Measurements from ENCODE around the gene AGAP5.
"Not testable (repeated sequence)": the region's sequence is repeated elsewhere in the genome, so short reads cannot be mapped to it uniquely, and the experiment has no call there.

Gene AGAP5

DNA sequence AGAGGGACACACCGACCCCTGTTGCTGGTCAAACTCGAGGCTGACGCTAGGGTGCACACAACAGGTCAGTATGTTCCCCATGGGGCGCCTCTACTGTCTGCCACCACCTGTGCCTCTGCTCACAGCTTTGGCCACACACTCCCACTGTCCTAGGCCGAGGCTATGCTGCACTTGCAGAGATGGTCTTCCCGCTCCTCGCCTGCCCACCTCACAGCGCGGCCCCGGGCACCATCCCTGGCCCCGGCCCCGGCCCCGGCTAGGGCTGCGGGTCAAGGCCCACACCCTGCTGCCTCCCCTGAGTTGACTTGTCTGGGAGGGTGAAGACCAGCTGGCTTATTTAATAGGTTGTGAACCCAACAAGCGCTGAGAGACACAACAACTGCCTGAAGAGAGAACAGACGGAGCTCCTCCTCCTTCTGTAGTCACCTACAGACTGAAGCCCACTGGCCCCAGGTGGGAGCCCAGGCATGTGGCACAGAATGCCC lies at the start of gene AGAP5:
Gene AGAP5, minus strand, starts transcription at position 435 of the 485 bp plus-strand sequence. Its CDS starts 354 bp downstream, at position 81.
- not testable (repeated sequence) for DNase-seq

DNA sequence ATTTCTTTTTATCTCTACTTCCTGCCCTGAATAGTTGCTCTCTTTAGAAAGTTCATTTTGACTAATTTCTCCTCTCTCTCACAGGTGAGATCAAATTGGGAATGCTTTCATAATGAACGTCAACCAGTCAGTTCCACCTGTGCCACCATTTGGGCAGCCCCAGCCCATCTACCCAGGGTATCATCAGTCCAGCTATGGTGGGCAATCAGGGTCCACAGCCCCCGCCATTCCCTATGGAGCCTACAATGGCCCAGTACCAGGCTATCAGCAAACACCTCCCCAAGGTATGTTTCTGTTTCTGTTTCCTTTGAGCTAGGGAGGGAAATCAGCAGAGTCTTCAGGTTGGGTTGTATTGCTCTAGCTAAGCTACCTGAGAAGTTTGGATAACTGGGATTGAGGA lies 48.8 kb upstream of the AGAP5 start:
- DNase-seq, result no peak

DNA sequence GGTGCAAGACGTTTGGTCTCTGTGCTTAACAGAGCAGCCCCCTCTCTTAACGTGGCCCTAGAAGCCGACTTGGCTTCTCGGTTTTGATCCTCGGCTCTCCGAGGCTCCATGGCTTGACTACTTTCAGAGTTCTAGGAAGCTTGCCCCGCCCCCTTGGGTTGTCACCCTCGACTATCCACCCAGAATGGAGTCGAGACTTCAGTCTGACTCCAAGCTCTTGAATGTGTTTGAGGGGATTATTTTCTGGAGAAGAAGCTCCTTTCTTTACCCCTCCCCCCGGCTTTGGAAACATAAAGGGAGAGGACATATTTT lies 46.7 kb upstream of the AGAP5 start:
- DNase-seq, result peak; percentile 29 to 37

DNA sequence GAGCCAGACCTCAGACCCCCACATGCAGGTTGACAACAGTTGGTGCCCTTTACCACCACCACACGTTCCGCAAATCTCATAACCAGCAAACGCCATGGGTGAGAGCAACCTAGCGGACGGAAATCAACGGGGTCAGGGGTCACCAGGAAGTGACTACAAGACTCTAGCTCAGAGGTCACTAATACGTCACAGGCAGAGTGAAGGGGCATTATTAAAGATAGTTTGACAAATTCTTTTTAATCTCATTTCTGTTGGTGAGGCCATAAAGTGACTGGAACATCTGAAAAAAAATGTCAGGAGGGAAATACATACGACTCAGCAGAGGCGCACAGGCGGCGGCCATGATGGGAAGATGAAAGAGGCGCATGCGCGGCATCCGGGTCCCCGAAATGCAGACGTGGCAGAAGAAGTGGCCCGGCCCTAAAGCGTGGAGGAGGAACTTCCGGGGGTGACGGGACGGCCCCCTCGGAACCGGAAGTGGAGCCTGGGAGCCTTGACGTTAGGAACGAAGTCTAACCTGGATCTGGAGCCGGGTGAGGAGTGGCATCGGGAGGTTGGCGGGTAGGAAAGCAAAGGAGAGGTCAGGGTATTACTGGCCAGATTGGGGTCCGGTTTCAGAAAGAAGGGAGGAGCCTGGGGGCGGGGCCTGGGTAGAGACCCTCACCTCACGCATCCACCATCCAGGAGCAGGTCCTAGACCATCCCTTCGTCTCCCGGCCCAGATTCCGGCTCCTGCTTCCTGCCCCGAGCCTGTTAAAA lies 46.2 kb upstream of the AGAP5 start, which contains the start of gene SEC24C:
Gene SEC24C, plus strand, starts transcription at position 468 of the 759 bp plus-strand sequence. CDS start 2,461 bp downstream, outside the sequence.
- peak; percentile 83 to 94 for DNase-seq

DNA sequence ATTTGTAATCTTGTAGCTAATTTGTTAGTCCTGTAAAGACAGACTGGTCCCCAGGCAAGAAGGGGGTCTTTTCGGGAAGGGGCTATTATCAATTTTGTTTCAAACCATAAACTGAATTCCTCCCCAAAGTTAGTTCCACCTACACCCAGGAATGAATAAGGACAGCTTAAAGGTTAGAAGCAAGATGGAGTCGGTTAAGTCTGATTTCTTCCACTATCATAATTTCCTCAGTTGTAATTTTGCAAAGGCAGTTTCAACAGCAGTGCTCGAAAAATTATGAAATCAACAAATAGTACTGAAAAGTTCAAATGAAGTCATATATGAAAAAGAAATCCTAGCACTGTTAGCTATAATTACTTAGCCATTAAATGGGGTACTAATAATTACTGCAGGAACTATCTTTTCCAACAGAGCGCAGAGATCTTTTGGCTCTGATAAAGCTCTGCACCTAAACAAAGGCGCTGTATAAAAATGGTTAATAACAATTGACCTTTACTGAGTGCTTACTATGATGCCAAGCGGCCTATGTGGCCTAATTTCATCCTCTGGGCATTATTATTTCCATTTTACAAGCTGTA lies 45.5 kb upstream of the AGAP5 start:
- no peak for DNase-seq

DNA sequence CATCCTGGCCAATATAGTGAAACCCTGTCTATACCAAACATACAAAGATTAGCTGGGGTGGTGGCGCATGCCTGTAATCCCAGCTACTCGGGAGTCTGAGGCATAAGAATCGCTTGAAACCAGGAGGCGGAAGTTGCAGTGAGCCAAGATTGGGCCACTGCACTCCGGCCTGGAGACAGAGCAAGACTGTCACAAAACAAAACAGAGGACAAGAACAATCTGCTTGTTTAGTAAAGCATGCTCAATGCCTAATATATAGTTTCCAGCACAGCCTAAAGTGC lies 44.5 kb upstream of the AGAP5 start:
- no peak for DNase-seq

DNA sequence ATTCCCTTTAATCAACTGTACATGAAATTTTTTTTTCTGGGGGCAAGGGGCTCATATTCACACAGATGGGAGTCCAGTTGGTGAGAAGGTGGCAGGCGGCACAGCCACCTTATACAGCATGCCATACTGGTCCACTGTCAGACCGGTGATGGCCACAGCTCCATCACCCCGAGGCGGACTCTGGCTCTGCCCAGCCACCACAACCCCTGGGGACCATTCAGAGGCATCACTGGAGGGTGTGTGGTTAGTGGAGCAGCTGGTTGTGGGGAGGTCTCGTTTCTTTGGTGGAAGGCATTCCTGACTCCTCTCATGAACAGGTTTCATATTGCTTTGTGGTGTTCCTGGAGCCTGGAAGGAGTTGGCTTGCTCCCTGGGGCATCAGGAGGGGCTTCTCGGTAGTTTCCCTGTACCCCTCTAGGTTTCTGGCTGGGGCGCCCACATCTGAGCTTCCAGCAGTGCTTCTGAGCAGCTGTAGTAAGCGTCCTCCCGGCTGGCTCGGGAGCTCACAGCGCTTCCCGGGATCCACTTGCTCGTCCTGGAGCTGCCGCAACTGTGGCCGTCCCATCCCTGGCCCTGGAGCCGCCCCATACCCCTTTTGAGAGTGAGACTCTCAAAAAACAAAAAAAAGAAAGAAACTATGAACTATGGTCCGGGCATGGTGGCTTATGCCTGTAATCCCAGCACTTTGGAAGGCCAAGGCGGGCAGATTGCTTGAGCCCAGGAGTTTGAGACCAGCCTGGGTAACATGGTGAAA lies 42.8 kb upstream of the AGAP5 start:
- not testable (repeated sequence) for DNase-seq

DNA sequence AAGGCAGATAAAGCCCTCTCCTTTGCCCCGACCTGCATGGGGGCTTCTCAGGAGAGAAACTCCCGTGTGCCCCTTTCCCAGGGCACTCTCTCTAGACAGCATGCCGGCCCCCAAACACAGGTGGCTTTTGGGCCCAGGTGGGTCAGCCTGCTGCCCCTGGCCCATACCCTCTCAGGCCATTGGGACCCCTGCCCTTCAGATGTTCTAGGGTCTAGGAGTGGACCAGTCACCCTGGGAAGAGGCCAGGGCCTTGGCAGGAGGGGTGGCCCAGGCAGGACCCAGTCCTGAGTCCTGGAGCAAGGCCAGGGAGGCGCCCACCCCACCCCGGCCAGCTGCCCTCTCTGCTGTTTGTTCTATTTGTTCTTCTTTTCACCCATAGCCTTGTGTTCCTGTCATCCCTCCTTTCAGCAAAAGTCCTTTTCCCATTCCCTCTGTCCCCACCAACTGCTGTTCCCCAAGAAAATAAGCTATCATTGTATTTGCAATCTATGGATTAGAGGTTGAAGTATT lies 36.9 kb upstream of the AGAP5 start:
- DNase-seq, result no peak

DNA sequence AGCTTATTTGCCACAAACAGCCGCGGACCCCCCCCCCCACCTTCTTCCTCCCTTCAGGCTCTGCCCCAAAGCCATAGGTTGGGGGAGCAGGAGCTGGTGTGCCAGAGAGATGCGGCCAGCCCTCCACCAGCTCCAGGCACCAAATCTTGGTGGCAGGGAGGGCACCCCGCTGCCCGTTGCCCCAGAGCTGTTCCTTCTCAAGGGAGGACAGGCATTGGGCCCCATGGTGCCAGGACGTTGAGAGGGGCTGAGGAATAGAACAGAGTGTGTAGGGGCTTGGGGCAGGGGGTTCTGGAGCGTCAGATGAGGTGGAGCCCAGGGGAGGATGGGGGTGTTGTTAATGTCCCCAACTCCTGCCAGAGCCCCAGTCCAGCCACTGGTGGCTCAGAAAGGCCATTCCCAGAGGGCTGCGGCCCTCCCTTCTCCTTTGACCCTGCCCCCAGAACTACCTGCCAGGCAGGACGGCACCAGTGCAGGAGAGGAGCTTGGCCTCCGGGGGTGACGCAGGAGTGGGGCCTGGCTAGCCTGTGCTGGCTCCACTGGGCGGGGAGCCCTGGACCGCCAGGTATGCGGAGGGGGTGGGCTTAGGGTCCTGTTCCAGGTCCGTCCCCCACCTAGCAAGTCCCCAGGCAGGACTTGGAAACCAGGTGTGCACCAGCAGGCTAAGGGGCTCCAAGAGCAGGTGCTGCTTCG lies 36.3 kb upstream of the AGAP5 start:
- DNase-seq, result no peak

DNA sequence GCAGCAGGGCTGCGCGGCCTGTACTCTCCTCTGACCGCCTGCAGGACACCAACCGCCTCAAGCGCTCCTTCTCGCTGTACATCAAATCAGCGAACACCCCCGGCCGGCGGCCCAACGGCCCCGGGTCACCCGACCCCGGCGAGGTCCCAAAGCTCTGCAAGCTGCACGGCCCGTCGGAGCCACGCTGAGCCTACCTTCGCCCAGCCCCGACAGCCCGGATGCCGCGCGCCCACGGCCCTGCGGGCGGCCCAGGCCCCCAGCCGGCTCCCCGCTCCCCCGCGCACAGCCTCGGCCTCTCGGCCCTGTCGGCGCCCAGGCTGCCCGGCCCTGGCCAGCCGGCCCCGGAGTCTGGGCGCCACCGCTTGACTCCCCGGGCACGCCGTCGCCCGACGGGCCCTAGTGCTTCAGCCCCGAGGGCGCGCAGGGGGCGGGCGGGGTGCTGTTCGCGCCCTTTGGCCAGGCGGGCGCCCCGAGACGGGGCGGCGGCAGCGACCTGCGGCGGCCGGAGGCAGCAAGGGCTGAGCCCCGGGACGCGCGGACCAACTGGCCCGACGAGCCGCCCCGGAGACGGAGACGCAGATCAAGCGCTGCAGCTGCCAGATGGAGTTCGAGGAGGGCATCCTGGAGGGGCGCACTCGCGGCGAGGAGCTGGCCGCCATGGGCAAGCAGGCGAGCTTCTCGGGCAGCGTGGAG lies 35.2 kb upstream of the AGAP5 start:
- DNase-seq, result no peak

DNA sequence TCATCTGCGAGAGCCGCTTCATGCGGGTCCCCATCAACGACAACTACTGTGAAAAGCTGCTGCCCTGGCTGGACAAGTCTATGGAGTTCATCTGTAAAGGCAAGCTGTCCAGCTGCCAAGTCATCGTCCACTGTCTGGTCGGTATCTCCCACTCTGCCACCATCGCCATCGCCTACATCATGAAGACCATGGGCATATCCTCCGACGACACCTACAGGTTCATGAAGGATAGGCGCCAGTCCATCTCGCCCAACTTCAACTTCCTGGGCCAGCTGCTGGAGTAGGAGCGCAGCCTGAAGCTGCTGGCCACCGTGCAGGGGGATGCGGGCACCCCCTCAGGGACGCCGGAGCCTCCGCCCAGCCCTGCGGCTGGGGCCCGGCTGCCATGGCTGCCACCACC lies 34.5 kb upstream of the AGAP5 start:
- peak in 1 of 2 experiments; percentile 1 for DNase-seq

DNA sequence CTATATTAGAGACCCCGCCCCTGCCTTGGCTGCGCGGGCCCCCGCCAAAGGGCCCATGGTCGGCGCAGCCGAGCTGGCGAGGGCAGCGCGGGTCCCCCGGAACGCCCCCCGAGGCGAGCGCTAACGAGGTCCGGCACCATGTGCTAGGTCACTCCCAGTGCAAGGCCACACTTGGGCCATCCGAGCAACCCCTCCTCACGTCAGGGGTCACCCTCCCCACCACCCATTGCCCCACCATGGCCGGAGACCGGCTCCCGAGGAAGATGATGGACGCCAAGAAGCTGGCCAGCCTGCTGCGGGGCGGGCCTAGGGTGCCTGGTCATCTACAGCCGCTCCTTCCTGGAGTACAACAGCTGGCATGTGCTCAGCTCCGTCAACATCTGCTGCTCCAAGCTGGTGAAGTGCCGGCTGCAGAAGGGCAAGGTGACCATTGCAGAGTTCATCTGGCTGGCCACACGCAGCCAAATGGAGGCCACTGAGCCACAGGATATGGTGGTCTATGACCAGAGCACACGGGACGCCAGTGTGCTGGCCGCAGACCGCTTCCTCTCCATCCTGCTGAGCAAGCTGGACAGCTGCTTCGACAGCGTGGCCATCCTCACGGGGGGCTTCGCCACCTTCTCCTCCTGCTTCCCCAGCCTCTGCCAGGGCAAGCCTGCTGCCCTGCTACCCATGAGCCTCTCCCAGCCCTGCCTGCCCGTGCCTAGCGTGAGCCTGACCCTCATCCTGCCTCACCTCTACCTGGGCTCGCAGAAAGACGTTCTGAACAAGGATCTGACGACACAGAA lies 33.9 kb upstream of the AGAP5 start:
- no peak for DNase-seq

DNA sequence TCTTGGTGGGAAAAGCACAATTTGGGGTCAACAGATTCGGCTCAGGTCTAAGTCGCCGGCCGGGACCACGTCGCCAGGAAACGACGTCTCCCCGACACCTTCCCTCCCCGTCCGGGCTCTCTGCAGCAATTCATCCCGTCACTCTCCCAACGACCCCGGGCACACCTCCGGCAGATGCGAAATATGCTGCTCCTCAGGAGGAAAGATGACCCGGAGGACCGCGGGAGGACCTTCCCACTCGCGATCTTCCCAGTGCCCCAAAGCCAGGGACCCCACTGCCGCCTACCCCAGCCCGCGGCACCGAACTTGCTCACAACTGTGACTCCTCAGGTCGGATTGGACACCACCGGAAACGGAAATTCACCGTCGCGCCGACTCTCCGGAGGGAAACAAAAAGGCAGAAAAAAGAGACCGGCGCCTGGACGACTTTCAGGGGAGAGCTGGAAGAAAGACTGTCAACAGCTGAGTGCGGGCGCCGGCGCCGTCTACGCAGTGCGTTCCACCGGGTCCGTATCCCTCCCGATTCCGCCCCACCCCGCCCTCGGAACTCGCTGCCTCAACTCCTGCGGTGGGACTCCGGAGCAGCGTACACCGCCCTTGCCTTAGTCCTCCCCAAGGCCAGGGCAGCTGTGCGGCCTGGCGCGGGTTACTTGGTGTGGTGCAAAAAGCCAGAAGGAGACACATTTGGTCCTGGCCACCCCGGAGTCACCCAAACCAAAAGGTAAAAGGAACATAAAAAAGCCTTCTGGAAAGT lies 32.4 kb upstream of the AGAP5 start:
- DNase-seq, result peak; percentile 73 to 87

DNA sequence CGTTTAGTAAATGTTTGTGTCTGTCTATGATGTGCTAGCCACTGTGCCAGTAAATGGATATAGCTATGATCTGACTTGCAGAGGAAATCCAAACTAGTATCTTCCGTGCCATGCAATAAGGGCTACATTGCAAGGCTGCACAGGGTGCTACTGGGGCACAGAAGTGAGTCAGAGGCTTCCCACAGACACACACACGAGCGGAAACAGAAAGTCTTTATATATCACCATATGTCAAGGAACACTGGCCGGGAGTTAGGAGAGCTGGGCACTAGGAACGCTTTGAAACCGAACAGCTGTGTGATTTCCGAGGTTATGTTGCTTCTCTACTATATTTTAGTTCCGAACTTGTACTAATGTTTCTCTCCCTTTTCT lies 31.9 kb upstream of the AGAP5 start:
- DNase-seq, result not testable (repeated sequence)

DNA sequence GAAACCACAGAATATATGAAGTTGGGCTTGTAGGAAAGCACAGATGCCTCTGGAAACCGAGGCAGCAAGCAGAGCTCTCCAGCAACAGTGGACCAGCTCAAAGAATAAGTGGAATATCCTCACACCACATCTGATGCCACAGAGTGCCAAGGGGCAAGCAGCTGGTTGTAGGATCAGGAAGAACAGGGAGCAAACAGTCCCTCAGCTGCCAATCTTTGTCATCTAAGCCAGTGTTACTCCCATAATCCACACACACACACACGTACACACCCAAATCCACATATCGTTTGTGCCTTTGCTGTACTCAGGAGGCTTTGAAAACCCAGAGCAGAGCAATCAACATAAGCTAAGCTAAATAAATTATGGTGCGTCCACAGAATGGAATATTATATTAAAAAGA lies 25.6 kb upstream of the AGAP5 start:
- DNase-seq, result no peak

DNA sequence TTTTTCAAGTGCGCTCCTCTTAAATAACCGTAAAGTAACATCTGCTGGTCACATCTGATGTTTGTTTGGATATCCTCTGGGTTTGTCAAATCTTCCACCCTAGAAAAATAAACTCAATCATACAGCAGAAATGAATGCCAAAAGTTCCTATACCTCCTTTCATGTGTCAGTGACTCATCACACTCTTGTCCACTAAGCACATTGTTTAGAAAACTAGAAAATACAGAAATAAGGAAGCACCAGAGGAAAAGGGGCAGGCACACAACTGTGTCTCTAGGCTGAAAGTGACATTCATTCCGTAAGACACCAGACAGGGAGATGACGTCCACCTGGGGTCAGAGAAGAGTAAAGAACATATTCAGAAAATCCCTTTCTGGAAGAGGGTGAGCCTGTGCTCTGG lies 22.7 kb upstream of the AGAP5 start:
- DNase-seq, result not testable (repeated sequence)

DNA sequence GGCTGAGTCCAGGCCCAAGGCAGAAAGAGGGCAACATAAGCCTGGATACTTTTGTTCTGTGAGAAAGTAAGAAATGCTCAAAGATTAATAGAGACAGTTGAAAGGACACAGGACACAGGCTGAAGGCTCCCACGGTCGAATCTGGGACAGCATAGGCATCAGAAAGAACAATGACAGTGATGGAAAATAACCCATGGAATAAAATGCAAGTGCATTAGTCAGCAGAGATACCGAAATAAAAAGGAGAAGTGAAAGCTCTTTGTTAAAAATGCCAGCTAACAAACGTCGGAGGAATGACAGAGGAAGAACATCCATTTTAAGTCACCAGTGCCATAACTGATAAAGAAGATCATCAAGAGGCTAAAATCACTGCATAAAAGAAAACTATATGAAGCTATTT lies 19.6 kb upstream of the AGAP5 start:
- no peak for DNase-seq

DNA sequence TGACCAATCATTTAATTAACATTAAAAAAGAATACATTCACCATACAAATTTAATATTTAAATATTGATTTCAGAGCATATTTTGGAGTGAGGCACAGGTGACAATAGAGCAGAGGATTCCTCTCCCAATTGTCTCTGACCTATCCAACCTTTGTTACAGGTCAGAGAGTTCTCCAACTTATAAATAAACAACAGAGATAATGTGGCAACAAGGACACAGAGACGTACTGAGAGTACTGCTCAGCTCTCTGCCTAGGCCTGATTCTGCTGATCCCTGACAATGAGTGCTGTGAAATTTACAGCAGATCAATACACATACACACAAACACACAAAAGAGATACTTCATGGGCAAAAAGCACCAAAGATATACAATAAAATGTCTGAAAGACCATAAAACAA lies 18.3 kb upstream of the AGAP5 start:
- no peak for DNase-seq

DNA sequence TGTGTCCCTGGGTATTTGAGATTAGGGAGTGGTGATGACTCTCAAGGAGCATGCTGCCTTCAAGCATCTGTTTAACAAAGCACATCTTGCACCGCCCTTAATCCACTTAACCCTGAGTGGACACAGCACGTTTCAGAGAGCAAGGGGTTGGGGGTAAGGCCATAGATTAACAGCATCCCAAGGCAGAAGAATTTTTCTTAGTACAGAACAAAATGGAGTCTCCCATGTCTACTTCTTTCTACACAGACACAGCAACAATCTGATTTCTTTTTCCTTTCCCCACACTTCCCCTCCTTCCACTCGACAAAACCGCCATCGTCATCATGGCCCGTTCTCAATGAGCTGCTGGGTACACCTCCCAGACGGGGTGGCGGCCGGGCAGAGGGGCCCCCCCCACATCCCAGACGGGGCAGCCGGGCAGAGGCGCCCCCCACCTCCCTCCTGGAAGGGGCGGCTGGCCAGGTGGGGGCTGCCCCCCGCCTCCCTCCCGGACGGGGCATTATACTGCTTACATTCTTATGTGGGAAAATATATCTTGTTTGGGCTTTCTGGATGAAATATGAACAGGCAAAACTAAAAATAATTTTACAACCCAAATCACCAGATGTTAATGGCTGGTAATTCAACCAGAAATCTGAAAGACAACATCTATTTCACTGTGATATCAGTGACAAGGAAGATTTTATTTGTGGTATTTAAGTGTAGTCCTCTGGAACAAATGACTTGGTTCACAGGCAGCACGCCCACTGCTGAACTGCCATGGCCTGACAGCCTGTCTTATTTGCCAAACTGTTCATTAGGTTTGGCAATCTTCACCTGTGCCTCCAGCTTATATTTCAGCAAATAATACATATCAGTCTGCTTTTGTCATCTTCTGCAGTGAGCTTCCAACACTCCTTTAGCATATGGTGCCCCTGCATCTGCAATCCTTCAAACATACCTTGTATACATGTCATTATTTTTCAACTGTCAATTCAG lies 17.6 kb upstream of the AGAP5 start:
- DNase-seq, result not testable (repeated sequence)

DNA sequence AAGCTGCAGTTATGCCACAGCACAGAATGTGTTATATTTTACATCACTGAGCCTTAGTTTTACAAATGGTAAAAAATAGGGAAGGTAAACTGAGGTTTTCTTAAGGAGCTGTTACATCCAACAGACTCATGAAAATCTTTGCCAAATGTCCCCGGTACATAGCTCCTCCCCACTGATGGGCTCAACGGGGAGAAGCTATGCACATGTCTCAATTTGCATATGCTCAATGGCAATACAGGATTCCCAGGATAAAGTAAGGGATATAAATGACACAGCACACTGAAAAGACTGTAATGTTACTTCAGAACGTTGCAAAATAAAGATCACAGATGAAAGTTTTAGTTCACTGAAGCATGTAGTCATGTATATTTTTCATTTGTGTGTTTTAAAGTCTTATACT lies 16.6 kb upstream of the AGAP5 start:
- DNase-seq, result peak in 1 of 2 experiments; percentile 11
